GM19438 (cell line): ENCODE results near the gene C1QL3.
A peak's percentile ranks its signal among the peaks of the same experiment; 100 is the strongest.

Experiments used
- ATAC-seq: cut with Tn5 transposase; IDR thresholded peaks from one replicate; pipeline ENCODE4 v1.9.1; 2021; ENCODE audit warnings: low read depth; ENCODE audit not compliant: unreplicated experiment

C1QL3 gene

DNA sequence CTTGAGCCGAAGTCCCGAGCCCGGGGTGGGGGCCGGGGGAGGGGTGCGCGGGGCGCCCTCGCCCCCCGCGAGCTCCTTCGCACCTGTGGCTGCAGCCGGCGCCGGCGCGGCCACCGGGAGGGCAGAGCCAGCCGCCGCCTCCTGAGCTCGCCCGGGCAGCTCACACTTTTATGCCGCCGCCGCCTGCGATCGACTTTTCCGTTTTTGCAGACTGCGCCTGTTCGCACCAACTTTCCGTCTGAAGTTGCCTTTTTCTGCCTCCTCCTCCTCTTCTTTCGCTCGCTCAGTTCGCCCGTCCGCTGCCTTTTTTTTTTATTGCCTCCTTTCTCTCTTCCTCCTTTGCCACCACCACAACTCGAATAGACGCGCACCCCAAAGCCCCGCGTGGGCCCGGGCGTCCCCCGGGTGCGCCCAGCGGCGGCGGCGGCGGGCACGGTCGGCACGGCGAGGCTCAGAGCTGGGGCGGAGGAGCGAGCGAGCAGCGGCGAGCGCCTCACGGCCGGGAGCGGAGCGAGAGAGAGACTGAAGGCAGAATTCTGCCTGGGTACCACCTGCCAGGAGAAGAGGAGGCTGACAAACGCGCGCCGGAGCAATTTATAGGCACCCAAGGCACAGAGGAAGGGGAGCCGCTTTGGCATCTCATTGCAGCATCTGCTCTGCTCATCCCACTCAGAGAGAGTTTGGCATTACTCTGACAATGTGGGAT is at the start of gene C1QL3:
Gene C1QL3, minus strand, starts transcription at position 569 of the 706 bp plus-strand sequence. CDS start 814 bp downstream, outside the sequence.
- ATAC-seq: peak; percentile 31

GRCh38 chr10:16570731-16571130 is 49.1 kb upstream of the C1QL3 start:
- peak; percentile 95 for ATAC-seq

- ATAC-seq: no peak
Observed at GRCh38 chr10:16566202-16566805, 44.6 kb upstream of the C1QL3 start.

- ATAC-seq: no peak
Observed at GRCh38 chr10:16565604-16566003, 43.9 kb upstream of the C1QL3 start.

GRCh38 chr10:16562891-16563290 is 41.2 kb upstream of the C1QL3 start:
- no peak for ATAC-seq

DNA sequence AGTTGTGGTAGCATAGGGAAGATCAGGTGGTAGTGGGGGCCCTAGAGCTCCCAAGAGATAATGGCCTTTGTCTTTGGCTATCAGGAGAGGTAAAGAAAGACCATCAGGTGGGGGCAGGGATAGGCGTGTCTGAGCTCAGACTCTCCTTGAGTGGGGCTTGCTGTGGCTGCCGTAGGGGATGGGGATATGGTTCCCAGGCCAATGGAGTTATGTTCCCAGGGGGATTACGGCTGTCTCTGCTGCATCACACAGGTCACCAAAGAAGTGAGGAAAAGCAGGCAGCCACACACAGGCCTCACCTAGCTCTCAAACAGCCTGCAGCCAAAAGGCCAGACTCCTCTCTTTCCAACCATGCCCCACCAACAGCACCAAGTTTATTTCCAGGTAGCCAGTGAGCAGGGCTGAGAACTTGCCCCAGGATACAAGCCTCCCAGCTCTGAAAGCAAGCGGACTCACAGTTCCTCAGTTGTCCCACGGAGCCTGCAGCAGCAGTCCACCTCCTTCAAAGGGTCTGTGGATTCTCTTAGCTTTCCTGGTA is 37.6 kb upstream of the C1QL3 start:
- ATAC-seq: no peak

DNA sequence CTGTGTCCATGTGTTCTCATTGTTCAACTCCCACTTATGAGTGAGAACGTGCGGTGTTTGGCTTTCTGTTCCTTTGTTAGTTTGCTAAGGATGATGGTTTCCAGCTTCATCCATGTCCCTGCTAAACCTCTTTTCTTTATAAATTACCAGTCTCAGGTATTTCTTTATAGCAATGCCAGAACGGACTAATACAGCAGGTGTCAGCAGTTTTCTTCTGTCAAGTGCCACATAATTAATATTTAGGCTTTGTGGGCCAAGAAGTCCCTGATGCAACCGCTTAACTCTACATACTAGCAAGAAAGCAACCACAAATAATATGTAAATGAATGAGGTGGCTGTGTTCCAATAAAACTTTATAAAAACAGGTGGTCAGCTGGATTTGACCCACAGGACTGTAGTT is 26.3 kb upstream of the C1QL3 start:
- ATAC-seq: no peak

DNA sequence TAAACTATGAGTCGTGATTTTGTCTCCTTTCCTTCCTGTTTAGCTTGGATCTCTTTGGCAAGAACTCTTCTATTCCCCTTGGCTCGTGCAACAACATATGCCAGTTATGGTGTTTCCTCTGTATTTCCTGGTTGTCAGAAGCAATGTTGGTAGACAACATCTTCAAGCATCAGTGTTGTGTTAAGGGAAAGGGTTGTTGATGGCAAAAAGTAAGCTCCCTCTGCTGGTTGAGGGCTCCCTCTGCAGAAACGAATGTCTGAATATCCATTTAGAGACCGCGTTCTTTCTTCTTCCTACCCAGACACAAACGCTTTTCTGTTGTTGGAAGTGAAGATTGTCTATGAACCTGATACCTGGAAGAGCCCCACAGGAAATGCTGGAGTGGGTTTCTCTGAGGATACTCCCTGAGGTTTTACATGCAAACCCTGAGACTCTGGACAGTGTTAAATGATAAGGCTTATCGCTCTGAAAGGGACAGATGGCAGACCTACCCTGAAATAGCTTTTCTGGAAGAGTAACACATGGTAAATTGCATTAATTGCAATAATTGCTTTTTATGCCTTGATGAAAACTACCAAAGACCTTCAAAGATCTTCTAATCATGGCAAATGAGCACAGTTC is 23.5 kb upstream of the C1QL3 start:
- ATAC-seq: no peak

- ATAC-seq: no peak
Observed at GRCh38 chr10:16544591-16544990, 22.9 kb upstream of the C1QL3 start.

- ATAC-seq: no peak
Observed at GRCh38 chr10:16544099-16544498, 22.4 kb upstream of the C1QL3 start.

DNA sequence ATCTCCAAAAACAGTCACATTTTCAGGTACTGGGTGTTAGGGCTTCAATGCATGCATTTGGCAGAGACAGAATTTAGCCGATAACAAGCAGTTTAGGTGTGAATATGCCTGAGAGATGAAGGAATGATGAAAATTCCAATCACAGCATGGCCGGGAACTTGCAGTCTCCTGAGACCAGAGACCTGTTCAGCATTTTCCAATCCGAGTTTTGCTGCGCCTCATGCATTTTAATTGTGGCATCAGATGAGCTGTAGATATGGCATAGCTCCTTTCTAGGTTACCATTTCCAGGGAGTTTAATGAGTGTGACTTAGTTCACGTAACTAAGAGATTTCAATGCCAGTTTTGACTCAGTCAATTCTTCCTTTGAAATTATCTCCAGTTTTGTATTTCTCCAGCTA is 14.5 kb upstream of the C1QL3 start:
- no peak for ATAC-seq

DNA sequence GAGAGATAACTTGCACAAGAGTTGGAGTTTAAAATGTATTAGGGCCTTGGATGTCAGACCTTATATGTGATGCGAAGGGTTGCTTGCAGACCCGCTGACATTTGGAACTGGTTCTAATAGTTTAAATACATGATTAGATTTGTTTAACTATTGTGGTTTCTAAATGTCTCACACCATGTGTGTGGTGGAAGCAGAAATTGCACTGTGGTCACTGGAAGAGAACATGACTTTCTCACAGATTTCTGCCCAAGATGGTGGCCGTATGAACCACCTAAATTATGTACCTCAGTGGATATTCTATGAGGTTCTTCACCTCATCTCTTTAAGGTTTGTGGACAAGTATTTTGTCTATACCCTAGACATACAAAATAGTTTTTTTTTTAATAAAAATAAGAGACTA is 8.2 kb upstream of the C1QL3 start:
- no peak for ATAC-seq

DNA sequence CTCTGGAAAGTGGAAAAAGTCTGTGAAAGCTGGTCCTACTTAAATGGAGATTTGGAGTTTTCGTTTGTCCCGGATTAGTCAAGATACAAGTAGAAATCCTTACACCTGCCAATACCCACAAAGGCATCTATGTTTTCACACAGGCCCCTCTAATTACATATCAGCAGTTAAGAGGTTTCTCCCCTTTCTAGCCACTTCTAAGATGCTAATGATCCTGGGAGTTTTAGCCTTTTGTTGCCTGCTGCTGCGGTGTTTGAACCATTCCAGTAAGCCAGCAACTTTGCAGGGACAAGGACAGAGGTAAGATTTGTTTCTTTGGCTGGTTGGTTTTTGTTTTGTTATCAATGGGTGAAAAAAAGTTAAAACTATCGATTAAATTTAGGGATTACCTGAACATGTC is 5.8 kb upstream of the C1QL3 start:
- no peak for ATAC-seq

- peak; percentile 45 for ATAC-seq
Observed at GRCh38 chr10:16520900-16521299, 779 bp downstream of the C1QL3 start.

DNA sequence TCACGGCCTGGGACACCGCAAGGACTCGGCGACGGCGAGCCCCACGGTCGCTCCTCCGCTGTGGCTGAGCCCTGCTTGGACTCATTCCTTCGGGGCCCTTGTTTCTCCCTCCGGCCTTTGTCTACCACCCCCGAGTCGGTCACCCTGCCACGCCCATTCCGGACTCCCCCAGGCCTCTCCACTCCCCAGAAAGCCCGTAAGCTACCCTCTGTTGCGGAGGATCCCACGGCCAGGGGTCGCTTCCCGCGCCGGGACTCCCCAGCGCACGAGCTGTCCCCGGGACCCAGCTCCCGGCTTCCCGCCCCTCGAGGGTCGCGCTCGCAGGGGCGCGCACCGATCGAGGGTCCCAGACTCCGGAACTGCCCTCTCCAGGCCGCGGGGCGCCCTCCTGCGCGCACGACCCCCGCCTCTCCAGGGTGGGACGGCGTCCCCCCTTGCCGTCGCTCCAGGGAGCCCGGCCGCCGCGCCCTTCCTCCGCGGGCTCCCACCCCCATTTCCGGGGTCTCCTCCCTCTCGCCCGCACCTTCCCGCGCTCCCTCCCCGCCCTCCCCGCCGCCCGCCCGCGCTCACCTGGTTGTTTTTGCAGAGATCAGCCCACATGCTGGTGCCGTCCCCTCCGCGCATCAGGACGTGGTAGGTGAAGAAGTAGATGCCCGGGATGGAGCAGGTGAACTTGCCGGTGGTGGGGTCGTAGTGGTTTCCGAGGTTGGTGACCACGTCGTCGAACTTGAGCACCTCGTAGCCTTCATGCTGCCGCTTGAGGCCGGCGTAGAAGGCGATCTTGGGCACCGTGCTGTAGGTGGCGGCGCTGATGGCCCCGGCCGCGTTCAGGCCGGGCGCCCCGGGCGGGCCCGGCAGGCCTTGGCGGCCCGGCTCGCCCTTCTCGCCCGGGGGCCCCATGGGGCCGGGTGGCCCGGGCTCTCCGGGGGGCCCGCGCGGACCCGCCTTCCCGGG is 1.5 kb downstream of the C1QL3 start:
- ATAC-seq: peak; percentile 23

- no peak for ATAC-seq
Observed at GRCh38 chr10:16519250-16519907, 2.3 kb downstream of the C1QL3 start.

DNA sequence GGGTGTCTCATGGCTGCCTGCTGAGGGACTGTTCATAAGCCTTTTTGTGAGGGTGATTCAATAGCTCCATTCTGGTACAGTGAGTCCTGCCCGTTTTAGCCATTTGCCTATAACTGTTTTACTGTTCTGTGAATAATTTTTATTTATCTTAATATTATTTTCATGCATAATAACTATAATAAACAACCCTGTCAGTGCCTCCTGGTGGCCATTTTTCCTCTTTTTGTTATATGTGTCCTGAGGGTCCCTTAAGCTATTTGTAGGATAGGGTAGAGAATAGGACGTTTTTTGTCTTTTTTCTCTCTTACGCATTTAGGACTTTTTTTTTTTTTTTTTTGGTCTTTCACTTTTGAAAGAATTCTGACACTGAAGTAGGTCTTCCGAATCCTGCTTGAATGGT is 2.9 kb downstream of the C1QL3 start:
- ATAC-seq: no peak

GRCh38 chr10:16510843-16511242 is 10.8 kb downstream of the C1QL3 start:
- no peak for ATAC-seq

GRCh38 chr10:16509996-16510395 is 11.7 kb downstream of the C1QL3 start:
- ATAC-seq: no peak

DNA sequence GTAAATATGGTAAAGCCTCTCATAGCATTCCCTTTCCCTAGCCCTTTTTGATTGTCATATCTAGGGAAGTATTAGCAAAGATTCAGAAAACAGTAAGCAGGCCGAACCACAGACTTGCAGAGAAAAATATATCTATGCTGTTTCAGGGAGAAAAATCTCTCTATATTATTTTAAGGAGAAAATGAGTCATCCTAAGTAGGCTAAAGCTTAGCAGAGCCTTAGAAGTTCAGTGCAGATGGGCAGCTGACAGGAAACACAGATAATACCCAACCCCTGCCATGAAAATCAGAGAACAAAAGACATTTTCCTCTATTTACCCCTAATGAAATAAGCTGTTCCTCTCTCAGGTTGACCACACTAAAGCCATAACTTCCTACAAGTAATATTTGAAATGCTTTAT is 16.5 kb downstream of the C1QL3 start:
- no peak for ATAC-seq
